Activated T-cell treated with anti-CD3 and anti-CD28 coated beads, Interleukin-2, amount 50 U/mL, for 1 hour (primary cell): ENCODE results near the gene PTGDR2.
A peak's percentile ranks its signal among the peaks of the same experiment; 100 is the strongest.
"Not testable (repeated sequence)": the region's sequence is repeated elsewhere in the genome, so short reads cannot be mapped to it uniquely, and the experiment has no call there.

Source experiments
- DNase-seq: peaks from one replicate; pipeline ENCODE4 v3.0.0-alpha.2; 2020

The PTGDR2 gene

GRCh38 chr11:60840470-60841430, 15.0 kb downstream of the PTGDR2 start:
- no peak for DNase-seq

DNA sequence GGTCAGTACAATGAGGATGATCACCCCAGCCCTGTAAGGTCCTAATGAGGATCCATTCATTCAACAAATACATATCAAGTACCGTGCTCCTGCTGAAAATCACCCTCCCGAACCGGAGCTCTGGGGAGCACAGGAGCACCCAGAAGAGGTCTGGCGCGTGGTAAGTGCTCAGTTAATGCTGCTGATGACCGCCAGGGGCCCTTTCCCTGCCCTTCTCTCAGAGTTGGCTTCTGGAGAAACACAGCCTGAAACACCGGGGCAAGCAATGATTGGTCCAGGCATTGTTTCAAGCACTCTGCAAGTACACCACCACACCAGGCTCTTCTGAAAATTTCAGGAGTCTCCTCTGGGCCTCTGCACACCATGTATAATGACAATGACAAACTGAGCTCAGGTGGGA, 17.6 kb downstream of the PTGDR2 start:
- no peak for DNase-seq

- DNase-seq = no peak
Measured at GRCh38 chr11:60836866-60837515, 18.8 kb downstream of the PTGDR2 start.

- DNase-seq = no peak
Measured at GRCh38 chr11:60835534-60835846, 20.3 kb downstream of the PTGDR2 start.

DNA sequence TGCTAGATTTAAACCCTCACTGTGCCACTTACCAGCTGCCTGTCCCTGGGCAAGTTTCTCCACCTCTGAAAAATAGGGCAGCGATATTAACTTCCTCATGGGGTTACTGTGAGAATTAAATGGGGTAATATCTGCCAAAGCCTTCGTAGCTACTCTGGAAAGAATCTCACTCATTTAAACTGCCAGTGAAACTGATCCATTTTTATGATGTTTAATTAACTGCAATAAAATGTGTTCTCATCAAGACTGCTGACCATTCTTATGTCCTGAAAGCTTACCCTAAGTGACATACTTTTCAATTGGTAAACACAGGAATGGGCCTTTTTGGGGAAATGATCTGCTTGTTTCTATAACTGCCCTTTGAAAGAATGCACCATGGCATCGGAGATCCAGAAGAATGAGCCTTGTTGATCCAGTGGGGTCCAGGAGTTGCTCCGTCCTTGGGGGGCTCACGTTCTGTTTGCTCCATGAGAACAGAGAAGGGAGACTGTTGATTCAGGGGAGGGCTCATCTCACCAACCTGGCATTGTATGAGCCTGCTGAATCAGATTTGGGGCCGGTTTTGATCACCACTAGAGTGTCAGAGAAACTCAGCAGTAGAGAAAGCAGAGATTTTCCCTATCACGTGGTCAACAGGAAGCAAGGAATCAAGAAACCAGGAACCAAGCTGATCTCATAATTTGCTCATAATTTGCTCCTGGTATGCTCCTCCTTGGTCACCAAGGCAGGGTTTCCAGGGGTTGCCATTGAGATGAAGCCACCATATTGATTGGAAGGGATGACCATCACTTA, 20.8 kb downstream of the PTGDR2 start:
- DNase-seq = no peak

- no peak for DNase-seq
Measured at GRCh38 chr11:60831501-60832079, 24.2 kb downstream of the PTGDR2 start.

DNA sequence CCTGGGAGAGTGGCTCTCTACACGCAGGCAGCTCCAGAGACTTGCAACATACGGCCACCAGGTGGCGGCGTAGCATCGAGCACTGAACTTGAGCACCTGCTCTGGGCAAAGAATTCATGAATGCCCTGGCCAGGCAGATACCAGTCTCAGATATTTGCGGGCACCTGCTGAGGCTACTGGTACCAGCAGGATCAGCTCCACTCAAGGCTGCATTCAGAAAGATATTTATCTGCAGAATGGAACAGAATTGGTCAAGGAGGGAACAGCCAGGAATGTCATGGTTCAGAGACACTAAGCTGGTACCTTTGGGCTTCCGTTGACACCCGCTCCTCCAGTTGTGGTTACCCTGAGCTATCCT, 24.6 kb downstream of the PTGDR2 start:
- DNase-seq = peak; percentile 81

GRCh38 chr11:60830478-60831142, 25.1 kb downstream of the PTGDR2 start:
- no peak for DNase-seq

DNA sequence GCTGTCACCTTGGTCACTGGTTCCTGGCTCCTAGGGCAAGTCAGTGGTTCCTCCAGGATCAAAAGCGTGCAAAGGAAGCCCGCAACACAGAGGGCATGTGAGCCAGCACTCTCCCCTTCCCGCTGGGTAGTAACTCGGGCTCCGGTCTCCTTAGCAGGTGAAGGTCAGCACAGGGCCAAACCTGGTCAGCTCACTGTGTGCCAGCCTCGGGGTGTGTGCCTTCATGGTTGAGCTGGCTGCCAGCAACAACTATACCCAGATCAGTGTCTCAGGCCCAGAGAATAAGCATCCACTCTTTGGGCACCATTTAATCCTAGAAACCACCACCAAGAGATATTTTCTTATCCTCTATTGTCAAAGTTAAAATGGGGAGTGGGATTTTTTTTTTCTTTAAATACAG, 30.0 kb downstream of the PTGDR2 start:
- DNase-seq = no peak

- DNase-seq = no peak
Measured at GRCh38 chr11:60825118-60825517, 30.6 kb downstream of the PTGDR2 start.

- DNase-seq = not testable (repeated sequence)
Measured at GRCh38 chr11:60823745-60824306, 31.9 kb downstream of the PTGDR2 start.

GRCh38 chr11:60821827-60822599, 33.7 kb downstream of the PTGDR2 start:
- DNase-seq = no peak

- no peak for DNase-seq
Measured at GRCh38 chr11:60818057-60818456, 37.7 kb downstream of the PTGDR2 start.

- DNase-seq = no peak
Measured at GRCh38 chr11:60816590-60817157, 39.1 kb downstream of the PTGDR2 start.

- no peak for DNase-seq
Measured at GRCh38 chr11:60814112-60814511, 41.6 kb downstream of the PTGDR2 start.

DNA sequence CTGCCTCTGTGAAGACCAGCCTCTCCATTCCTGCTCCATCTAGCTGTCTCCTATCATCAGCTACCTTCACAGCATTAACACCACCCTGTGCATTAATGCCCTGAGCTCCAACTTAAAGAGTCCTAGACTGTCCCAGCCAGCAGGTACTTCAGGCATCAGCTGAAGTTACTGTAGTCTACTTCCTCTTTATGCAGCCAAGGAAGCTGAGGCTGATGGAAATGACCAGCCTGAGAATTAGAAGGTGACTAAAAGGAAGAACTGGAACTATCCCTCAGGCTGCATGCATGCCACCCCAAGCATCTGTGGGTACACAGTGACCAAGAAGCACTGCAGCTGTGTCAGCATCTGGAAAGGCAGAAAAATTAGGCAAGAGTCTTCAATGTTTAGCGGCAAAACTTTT, 42.4 kb downstream of the PTGDR2 start:
- no peak for DNase-seq

DNA sequence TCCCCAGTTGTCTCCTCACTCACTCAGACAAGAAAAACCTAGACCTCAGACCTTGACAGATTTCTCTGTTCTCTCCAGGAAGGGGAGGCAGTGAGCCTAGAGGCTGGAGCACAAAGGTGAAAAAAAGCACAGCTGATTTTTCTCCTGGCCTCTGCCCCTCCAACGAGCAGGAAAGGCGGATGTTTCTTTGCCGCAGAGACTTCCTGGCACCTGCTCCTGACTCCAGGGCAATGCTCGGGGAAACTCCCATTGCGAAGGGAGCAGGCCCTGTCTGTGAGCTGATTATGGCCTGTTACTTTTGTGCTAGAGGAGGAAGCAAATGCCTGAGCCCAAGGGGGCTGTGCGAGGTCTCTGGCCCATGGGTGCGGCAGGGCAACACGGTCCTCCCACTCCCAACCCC, 45.2 kb downstream of the PTGDR2 start:
- DNase-seq = no peak

DNA sequence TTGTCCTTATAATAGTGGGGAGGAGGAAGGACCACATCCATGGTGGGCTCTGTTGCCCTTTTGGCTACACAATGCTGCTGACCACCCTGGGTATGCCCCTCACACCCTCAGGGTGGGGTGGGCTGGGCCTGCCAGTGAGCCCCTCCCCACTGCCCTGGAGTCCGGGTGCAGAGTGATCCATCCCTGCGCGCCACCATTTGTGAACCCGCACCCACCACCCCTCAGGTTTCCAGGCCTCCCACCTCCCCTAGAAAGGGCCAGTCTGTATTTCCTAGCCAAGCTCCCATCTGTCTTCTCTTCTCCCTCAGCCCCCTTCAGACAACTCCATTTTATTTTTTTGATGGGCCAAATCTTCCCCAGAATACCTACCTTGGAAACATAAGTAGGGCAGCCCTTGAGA, 45.6 kb downstream of the PTGDR2 start:
- no peak for DNase-seq

DNA sequence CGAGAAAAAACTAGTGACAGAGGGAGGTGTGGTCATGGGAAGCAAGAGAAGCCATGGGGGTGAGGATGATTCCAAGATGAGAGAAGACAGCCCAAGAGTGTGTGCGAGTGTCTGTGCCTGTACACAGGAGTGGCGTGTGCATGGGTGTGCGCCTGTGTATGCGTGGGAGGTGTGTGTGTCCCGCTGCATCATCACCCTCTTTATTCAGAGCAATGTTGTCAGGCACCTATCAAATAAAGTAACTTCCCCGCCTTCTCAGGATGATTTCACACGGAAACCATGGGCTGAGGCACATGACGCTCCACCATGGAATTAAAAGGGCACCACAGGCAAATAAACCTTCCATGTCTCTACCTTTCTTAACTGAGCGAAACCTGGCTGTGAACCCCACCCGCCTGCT, 46.1 kb downstream of the PTGDR2 start:
- DNase-seq = no peak

DNA sequence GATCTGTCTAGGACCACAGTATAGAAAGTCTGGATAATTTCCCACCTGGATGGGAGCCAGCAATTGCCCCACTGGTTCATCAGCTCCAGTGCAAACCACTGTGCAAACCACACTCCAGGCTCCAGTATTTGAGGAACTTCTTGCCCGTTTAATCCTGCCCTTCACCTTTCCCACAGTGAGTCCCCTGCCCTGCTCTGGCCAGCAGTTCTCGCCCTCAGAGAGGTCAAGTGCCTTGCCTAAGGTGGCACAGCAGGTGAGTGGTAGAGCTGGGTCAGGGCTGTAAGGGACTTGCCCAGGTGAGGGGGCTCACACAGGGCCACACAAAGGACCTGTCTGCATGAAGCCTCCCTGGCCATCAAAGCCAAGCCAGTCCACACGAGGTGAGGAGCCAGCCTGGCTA, 46.5 kb downstream of the PTGDR2 start:
- no peak for DNase-seq

DNA sequence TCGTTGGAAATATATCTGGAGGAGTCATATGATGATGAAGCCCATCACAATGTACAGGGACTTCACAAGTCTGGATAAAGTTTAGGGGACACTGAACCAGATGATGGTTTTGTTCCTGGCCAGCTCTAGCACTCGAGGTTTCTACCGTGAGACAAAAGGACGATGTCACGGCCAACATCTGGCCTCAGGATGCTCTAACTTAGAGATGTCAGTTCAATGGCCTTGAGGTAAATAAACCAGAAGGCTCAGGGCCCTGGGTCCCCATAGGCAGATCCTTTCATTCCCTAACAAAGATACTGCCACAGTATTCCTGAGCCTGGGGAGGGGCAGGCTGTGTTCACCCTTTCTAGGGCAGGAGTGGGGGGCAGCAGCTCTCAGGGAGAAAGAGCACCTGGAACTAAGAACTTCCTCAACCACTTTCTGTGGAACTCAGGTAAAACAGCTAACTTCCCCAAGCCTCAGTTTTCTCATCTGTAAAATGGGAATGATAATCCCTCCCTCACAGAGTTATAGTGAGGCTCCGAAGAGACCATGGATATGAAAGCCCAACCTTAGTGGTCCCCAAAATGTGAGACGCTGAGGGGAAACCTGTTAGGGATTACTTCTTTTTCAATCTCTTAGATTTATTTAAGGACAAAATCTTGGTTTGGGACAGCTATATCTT, 52.3 kb downstream of the PTGDR2 start:
- DNase-seq = no peak
